Measurements from ENCODE around the gene PRICKLE2. TPM values are rescaled to one million over a fixed set of nuclear protein-coding genes. Genes with fewer than 3 reads are reported as not detected.
A peak's percentile ranks its signal among the peaks of the same experiment; 100 is the strongest.

Gene PRICKLE2
- total RNA-seq, 1 donor from 2014 or later: 84.4 TPM

GRCh38 chr3:64270142-64270865 is 45.0 kb upstream of the PRICKLE2 start:
- no peak overlapping the region for H3K27ac ChIP-seq (ENCODE audit: low read depth, low read length)
- Mint-ChIP-seq H3K27ac (ENCODE audit: unreplicated experiment) (no peak overlapping the region), H3K4me3 (ENCODE audit: unreplicated experiment) (peak overlapping the region; percentile 1), H3K4me1 (ENCODE audit: low read depth, unreplicated experiment) (no peaks in the 10 kb centered on the region), H3K36me3 (ENCODE audit: low read depth, unreplicated experiment) (peaks cover 2% of the 10 kb centered on the region), H3K9me3 (ENCODE audit: unreplicated experiment) (peaks cover 3% of the 10 kb centered on the region), H3K27me3 (ENCODE audit: low read depth, unreplicated experiment) (no peaks in the 10 kb centered on the region)
- H3K9me3 ChIP-seq (ENCODE audit: insufficient read depth, low read depth, low read length): no peaks in the 10 kb centered on the region
- H2AFZ ChIP-seq (ENCODE audit: low read depth, low read length): no peak overlapping the region
- H3K4me3 ChIP-seq (ENCODE audit: insufficient read depth, low read depth, low read length): no peak overlapping the region
- FAIRE-seq (peak; percentile 45), DNase-seq (ENCODE audit: low read depth) (no peak)
- no peak for TF ChIP-seq EZH2 (IDR thresholded peaks at IDR 0.05; ENCODE audit: insufficient read depth, low read length)
- H3K4me2 ChIP-seq (ENCODE audit: low read length): no peak overlapping the region
- peaks cover 24% of the 10 kb centered on the region for H3K79me2 ChIP-seq (ENCODE audit: insufficient read depth, low read length)
- no peaks in the 10 kb centered on the region for H3K36me3 ChIP-seq (ENCODE audit: insufficient read depth, low read length)
- H3K4me1 ChIP-seq (ENCODE audit: insufficient read depth, low read length): peaks cover 21% of the 10 kb centered on the region
- H3K27me3 ChIP-seq (ENCODE audit: insufficient read depth, low read length): no peaks in the 10 kb centered on the region
- H4K20me1 ChIP-seq (ENCODE audit: insufficient read depth, low read length): no peaks in the 10 kb centered on the region
- H3K9ac ChIP-seq (ENCODE audit: low read length): no peak overlapping the region

GRCh38 chr3:64268926-64269325 is 43.7 kb upstream of the PRICKLE2 start:
- no peaks in the 10 kb centered on the region for H3K9me3 ChIP-seq (ENCODE audit: insufficient read depth, low read depth, low read length)
- H3K36me3 Mint-ChIP-seq (ENCODE audit: low read depth, unreplicated experiment): peaks cover 2% of the 10 kb centered on the region
- H3K4me2 ChIP-seq (ENCODE audit: low read length): no peak overlapping the region
- no peak overlapping the region for H3K4me3 ChIP-seq (ENCODE audit: insufficient read depth, low read depth, low read length)
- H3K9me3 Mint-ChIP-seq (ENCODE audit: unreplicated experiment): peaks cover 3% of the 10 kb centered on the region
- no peak overlapping the region for H3K9ac ChIP-seq (ENCODE audit: low read length)
- no peak overlapping the region for H3K27ac Mint-ChIP-seq (ENCODE audit: unreplicated experiment)
- H3K27ac ChIP-seq (ENCODE audit: low read depth, low read length): no peak overlapping the region
- H3K4me1 Mint-ChIP-seq (ENCODE audit: low read depth, unreplicated experiment): peaks cover 4% of the 10 kb centered on the region
- no peaks in the 10 kb centered on the region for H3K27me3 ChIP-seq (ENCODE audit: insufficient read depth, low read length)
- no peaks in the 10 kb centered on the region for H3K36me3 ChIP-seq (ENCODE audit: insufficient read depth, low read length)
- TF ChIP-seq CTCF (IDR thresholded peaks at IDR 0.05; ENCODE audit: insufficient read depth, low read depth, low read length) (no peak), EZH2 (IDR thresholded peaks at IDR 0.05; ENCODE audit: insufficient read depth, low read length) (no peak)
- H4K20me1 ChIP-seq (ENCODE audit: insufficient read depth, low read length): peaks cover 4% of the 10 kb centered on the region
- H3K4me3 Mint-ChIP-seq (ENCODE audit: unreplicated experiment): peak overlapping the region; percentile 97
- H2AFZ ChIP-seq (ENCODE audit: low read depth, low read length): no peak overlapping the region
- DNase-seq (ENCODE audit: low read depth): no peak
- H3K79me2 ChIP-seq (ENCODE audit: insufficient read depth, low read length): peaks cover 37% of the 10 kb centered on the region
- FAIRE-seq: no peak
- no peaks in the 10 kb centered on the region for H3K27me3 Mint-ChIP-seq (ENCODE audit: low read depth, unreplicated experiment)
- peaks cover 35% of the 10 kb centered on the region for H3K4me1 ChIP-seq (ENCODE audit: insufficient read depth, low read length)

DNA sequence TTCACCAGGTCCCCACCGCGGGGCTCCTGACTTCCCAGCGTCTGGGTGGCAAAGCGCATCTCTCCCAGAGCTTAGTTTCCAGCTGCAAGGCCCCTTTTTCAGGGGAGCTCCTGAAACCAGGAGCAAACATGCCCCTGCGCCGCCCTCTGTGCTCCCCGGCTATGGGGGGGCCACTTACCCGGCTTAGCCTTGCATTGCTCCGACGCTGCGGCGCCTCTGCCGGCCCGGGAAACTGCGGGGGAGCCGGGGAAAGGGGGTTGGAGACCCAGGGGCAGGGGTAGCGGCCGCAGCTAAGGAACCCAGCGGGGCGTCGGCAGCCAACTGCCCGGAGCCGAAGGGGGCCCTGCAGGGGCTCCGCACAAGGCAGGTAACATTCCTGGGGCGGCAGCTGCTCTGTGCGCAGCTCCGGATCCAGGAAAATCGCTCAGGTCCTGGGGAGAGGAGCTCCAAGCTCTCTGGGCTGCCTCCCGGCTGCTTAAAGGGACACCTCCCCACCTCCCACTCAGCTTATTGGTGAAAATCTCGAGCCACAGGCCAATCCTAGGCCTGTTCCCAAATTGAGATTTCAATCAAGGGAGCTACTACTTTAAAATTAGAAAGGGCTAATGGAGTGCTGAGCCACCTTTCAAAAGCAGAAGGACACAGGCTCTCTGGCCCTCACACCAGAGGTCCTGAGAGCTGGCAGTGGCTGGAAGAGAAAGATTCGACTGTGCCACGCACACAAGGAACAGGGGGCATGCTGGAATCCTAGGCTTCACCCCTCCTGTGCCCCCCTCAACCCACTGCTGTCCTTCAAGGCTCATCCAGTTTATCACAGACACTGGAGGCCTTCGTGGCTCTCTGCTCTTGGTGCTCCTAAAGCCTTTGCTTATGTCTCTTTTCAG is 42.7 kb upstream of the PRICKLE2 start:
- Mint-ChIP-seq H3K27me3 (ENCODE audit: low read depth, unreplicated experiment) (no peaks in the 10 kb centered on the region), H3K9me3 (ENCODE audit: unreplicated experiment) (peaks cover 3% of the 10 kb centered on the region), H3K36me3 (ENCODE audit: low read depth, unreplicated experiment) (peaks cover 7% of the 10 kb centered on the region), H3K4me3 (ENCODE audit: unreplicated experiment) (peak overlapping the region; percentile 97), H3K4me1 (ENCODE audit: low read depth, unreplicated experiment) (peaks cover 11% of the 10 kb centered on the region), H3K27ac (ENCODE audit: unreplicated experiment) (peak overlapping the region; percentile 94)
- Histone ChIP-seq H3K4me1 (ENCODE audit: insufficient read depth, low read length) (peaks cover 40% of the 10 kb centered on the region), H3K9ac (ENCODE audit: low read length) (peak overlapping the region; percentile 92), H3K79me2 (ENCODE audit: insufficient read depth, low read length) (peaks cover 47% of the 10 kb centered on the region), H3K9me3 (ENCODE audit: insufficient read depth, low read depth, low read length) (no peaks in the 10 kb centered on the region), H3K4me2 (ENCODE audit: low read length) (peak overlapping the region; percentile 91), H3K4me3 (ENCODE audit: insufficient read depth, low read depth, low read length) (peak overlapping the region; percentile 79), H4K20me1 (ENCODE audit: insufficient read depth, low read length) (peaks cover 14% of the 10 kb centered on the region), H3K27ac (ENCODE audit: low read depth, low read length) (peak overlapping the region; percentile 93), H2AFZ (ENCODE audit: low read depth, low read length) (peak overlapping the region; percentile 85), H3K36me3 (ENCODE audit: insufficient read depth, low read length) (no peaks in the 10 kb centered on the region), H3K27me3 (ENCODE audit: insufficient read depth, low read length) (no peaks in the 10 kb centered on the region)
- DNase-seq (ENCODE audit: low read depth): peak; percentile 70
- no peak for FAIRE-seq
- TF ChIP-seq EZH2 (IDR thresholded peaks at IDR 0.05; ENCODE audit: insufficient read depth, low read length): no peak
- no peak for TF ChIP-seq CTCF (IDR thresholded peaks at IDR 0.05; ENCODE audit: insufficient read depth, low read depth, low read length)
